Activated T-cell treated with anti-CD3 and anti-CD28 coated beads, Interleukin-2, amount 50 U/mL, for 1 hour (primary cell): ENCODE measurements around the gene CDH12.
"Not testable (repeated sequence)": the region's sequence is repeated elsewhere in the genome, so short reads cannot be mapped to it uniquely, and the experiment has no call there.

Experiments used
- DNase-seq: peaks from one replicate; pipeline ENCODE4 v3.0.0-alpha.2; 2020

CDH12 gene

DNA sequence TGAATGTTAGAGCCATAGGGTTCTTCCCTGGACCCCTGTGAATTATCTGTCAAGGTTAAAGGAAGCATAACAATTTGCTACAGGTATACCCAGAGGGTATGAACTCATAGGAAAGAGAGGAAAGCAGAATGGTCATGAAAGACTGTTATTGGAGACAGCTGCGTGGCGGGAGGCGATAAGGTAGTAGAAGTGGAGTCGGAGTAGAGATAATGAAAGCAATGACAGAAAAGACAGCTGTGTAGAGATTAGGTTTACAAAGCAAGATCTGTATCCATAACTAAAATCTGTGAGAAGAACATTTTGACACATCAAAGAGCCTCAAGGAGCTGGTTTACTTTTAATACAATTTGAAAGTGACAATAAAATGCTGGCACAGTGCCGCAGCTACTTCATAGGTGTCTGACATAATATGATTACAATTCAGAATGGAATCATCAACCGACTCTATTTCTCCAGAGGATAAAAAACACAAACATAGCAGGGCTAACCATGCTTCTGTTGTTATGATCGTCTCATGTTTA lies 603.9 kb downstream of the CDH12 start:
- DNase-seq: no peak

DNA sequence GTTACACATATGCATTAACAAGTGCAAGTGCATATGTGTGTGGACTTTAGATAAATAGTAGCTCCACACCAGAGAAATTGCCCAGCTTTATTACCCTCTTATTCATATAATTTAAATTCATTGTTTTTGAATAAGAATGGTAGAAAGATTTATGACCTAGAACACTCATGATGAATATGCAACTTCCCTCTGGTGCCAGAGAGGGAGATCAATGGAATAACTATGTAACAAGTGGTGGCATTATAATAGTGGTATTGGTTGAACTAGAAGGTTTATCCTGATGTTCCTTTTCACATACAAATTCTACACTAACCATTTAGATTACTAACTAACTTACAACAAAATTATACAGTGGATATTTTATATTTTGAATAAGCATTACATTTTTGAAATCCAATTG lies 607.4 kb downstream of the CDH12 start:
- DNase-seq: no peak

GRCh38 chr5:22242532-22242931 lies 610.6 kb downstream of the CDH12 start:
- no peak for DNase-seq

DNA sequence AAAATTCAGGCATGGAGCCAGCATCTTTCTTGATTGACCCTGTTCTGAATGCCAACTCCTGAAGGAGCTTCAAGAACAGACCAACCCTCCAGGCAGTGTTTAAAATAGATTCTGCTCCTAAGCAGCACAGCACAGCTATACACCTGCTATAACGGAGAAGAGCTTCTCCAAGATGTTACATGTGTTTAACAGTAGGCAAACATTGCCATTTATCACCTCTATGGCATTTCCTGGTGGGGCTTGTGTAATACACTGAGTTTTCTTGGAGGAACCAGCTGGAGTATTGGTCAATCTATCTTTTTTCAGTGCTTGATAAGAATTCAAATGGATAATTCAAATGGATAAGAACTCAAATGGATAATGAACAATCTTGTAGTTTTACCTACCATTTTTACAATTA lies 615.1 kb downstream of the CDH12 start:
- no peak for DNase-seq

- DNase-seq: no peak
Measured at GRCh38 chr5:22226423-22226822, 626.7 kb downstream of the CDH12 start.

DNA sequence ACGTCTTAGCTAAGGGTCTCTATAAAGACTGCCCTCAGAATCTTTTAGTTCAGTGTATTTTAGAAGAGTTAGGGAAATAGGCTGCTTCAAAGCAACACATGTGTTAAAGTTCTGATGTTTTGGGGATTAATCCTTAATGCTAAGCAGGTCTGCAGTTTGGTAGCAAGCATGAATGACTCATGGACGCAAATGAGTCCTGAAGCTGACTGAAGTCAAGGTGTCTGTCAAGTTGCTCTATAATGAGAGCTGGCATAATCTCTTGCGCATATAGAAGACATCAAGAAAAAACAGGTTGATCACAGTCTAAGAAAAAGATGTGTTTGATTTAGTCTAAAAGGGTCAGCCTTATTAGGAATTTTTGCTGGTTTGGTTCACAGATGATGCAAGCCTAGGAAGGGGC lies 630.1 kb downstream of the CDH12 start:
- DNase-seq: no peak

DNA sequence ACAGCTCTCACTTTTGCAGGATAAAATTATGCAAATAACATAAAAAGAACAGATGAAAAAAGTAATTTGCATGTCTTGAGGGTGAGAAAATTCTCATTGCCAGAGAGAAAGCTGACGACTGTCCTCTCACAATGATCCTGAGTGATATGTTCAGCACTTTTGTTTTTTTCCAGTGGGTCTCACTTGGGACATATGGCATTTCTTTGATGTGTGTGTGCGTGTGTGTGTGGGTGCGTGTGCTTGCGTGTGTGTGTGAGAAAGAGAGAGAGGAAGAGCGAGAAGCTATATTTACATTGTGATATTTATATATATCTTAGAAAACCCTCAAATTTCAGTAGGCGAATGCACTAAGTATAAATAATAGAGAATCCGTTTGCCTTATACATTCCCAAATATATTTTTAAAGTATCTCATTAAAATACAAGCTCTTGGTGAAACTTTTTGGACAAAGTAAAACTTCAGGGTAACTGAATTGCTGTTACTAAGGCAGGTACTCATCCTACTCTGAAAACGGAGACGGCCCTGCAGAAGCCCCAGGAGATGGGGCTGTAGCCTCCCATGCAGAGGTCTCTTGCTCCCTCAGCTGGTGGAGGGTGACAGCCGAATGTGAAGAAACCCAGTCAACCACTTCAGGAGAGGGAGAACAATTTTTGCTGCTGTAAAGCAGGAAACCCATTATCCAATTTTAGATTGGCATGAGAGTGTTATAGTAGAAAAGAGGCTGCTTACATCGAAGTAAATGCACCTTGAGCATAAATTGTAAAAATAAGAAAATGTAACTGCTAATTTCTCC lies 639.2 kb downstream of the CDH12 start:
- DNase-seq: not testable (repeated sequence)

GRCh38 chr5:22212254-22212991 lies 640.7 kb downstream of the CDH12 start:
- DNase-seq: not testable (repeated sequence)

GRCh38 chr5:22208463-22208862 lies 644.7 kb downstream of the CDH12 start:
- DNase-seq: not testable (repeated sequence)

- DNase-seq: not testable (repeated sequence)
Measured at GRCh38 chr5:22188651-22189050, 664.5 kb downstream of the CDH12 start.

- DNase-seq: not testable (repeated sequence)
Measured at GRCh38 chr5:22187632-22188228, 665.4 kb downstream of the CDH12 start.

- not testable (repeated sequence) for DNase-seq
Measured at GRCh38 chr5:22169226-22169625, 683.9 kb downstream of the CDH12 start.

GRCh38 chr5:22168704-22169103 lies 684.4 kb downstream of the CDH12 start:
- not testable (repeated sequence) for DNase-seq

DNA sequence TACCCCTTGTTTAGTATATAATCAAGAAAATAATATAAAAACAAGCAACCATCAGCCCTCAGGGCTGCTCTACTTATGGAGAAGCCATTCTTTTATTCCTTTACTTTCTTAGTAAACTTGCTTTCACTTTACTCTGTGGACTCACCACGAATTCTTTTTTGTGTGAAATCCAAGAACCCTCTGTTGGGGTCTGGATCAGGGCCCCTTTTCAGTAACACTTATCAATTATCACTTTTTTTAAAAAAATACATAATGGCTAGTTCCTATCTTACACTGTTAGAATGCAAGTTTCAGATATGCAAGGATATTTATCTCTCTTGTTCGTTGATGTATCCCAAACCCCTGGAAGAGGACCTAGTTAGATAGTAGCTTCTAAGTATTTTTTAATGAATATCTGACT lies 687.2 kb downstream of the CDH12 start:
- not testable (repeated sequence) for DNase-seq

GRCh38 chr5:22164910-22165748 lies 688.0 kb downstream of the CDH12 start:
- not testable (repeated sequence) for DNase-seq

- not testable (repeated sequence) for DNase-seq
Measured at GRCh38 chr5:22156953-22157352, 696.2 kb downstream of the CDH12 start.

GRCh38 chr5:22154779-22155178 lies 698.4 kb downstream of the CDH12 start:
- DNase-seq: not testable (repeated sequence)

- not testable (repeated sequence) for DNase-seq
Measured at GRCh38 chr5:22151801-22152200, 701.3 kb downstream of the CDH12 start.

GRCh38 chr5:22140418-22140817 lies 712.7 kb downstream of the CDH12 start:
- DNase-seq: not testable (repeated sequence)

GRCh38 chr5:22139662-22140300 lies 713.4 kb downstream of the CDH12 start:
- not testable (repeated sequence) for DNase-seq

DNA sequence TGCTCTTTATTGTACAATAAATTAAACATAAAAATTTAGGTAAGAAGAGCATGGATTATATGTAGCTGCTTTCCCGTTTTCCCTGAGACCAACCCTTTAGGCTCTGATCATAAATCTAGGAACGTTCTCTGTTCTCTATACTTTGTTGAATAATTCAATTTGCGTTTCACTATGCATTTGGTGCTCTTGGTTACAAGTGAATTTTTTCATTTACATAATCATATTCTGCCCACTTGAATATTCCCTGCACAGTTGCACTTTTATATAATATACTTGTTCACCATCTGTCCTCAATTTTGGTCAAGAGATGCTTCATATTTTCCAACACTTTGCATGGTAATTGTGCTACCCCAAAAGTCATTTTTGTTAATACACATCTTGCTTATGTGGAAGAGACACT lies 741.8 kb downstream of the CDH12 start:
- no peak for DNase-seq

GRCh38 chr5:22109315-22109714 lies 743.8 kb downstream of the CDH12 start:
- DNase-seq: no peak
